Measurements from ENCODE around the gene PSTPIP2. TPM values are rescaled to one million over a fixed set of nuclear protein-coding genes. Genes with fewer than 3 reads are reported as not detected.

PSTPIP2 gene
- total and polyA plus RNA-seq, 2 of the 4 experiments (the other 2 are of a cell fraction), result 10.4 to 12.4 TPM

DNA sequence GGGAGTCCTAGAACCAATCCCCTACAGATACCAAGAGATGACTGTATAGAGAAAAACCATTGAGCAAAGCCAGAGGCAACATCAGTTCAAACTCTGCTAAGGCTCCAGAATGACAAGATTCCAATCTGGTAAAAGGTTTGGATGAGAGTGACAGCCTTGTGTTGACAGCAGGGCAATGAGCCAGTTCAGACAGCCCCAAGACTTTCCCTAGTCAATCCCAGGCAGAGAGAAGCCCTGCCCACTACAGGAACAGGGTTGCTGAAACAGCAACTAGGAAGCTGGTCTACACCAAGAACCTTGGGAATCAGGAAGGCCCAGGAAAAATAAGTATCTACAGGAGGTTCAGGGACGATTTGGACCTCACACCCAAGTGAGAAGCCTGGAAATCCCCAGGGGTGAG lies 3.3 kb downstream of the PSTPIP2 start:
- ATAC-seq (ENCODE audit: low read depth), result no peak
- Histone ChIP-seq H2BK20ac (ENCODE audit: low read depth, low read length) (no peak overlapping the region), H3K56ac (ENCODE audit: extremely low read depth, insufficient read depth, low read length) (no peak overlapping the region), H3K23ac (ENCODE audit: low read depth, low read length) (no peak overlapping the region), H3K4me3 (ENCODE audit: insufficient read depth, low read depth, low read length) (no peak overlapping the region), H2BK120ac (ENCODE audit: low read depth, low read length) (no peak overlapping the region), H2AK9ac (replicated peaks; ENCODE audit: low read depth, low read length, poor library complexity) (no peak overlapping the region), H3K9me1 (ENCODE audit: insufficient read depth, low read length) (peaks cover 6% of the 10 kb centered on the region), H3K14ac (replicated peaks; ENCODE audit: low read depth, low read length) (peak overlapping the region; percentile 51; the same call in 1 of the 2 replicates), H4K91ac (ENCODE audit: insufficient read depth, low read depth, low read length) (peak overlapping the region; percentile 34; the same call in 1 of the 2 replicates), H2BK5ac (ENCODE audit: low read depth, low read length, poor library complexity, severe bottlenecking) (peak overlapping the region; percentile 84), H3K79me1 (ENCODE audit: low read depth in 1 of 2, low read length in 2 of 2) (peaks cover 9 to 49% of the 10 kb centered on the region in 2 experiments), H3K27ac (ENCODE audit: insufficient read depth, low read length) (no peak overlapping the region), H3K9ac (ENCODE audit: low read depth, low read length) (no peak overlapping the region), H3K4me1 (ENCODE audit: control insufficient read depth, insufficient read depth, low read length) (peaks cover 18% of the 10 kb centered on the region), H4K5ac (ENCODE audit: low read depth, low read length) (0 out of 2 replicates have a peak overlapping the region, but pooled peaks have one; percentile 0), H4K20me1 (ENCODE audit: insufficient read depth, low read length) (no peaks in the 10 kb centered on the region; the same call in 1 of the 2 replicates), H3K4me2 (ENCODE audit: low read depth, low read length) (no peak overlapping the region), H2AK5ac (ENCODE audit: low read depth, low read length) (no peak overlapping the region), H4K8ac (ENCODE audit: low read depth in 2 of 2, low read length in 2 of 2) (peak overlapping the region; percentile 24 to 65; a peak in 2 of 4 replicates), H3K36me3 (ENCODE audit: control insufficient read depth, insufficient read depth, low read length) (no peaks in the 10 kb centered on the region), H2BK15ac (ENCODE audit: low read depth, low read length) (peak overlapping the region; percentile 59; the same call in 1 of the 3 replicates), H3K9me3 (ENCODE audit: control insufficient read depth, insufficient read depth, low read length) (no peaks in the 10 kb centered on the region), H3K18ac (ENCODE audit: low read depth, low read length) (peak overlapping the region; percentile 8; the same call in 1 of the 2 replicates), H3K27me3 (ENCODE audit: control insufficient read depth, insufficient read depth, low read length) (no peaks in the 10 kb centered on the region), H3K4ac (ENCODE audit: low read depth, low read length) (peak overlapping the region; percentile 28; the same call in 1 of the 2 replicates), H2AFZ (replicated peaks; ENCODE audit: low read length, poor library complexity) (no peak overlapping the region)
- intact Hi-C loops (cut with micrococcal nuclease), result no loop called here
- TF ChIP-seq, protein P1, sequence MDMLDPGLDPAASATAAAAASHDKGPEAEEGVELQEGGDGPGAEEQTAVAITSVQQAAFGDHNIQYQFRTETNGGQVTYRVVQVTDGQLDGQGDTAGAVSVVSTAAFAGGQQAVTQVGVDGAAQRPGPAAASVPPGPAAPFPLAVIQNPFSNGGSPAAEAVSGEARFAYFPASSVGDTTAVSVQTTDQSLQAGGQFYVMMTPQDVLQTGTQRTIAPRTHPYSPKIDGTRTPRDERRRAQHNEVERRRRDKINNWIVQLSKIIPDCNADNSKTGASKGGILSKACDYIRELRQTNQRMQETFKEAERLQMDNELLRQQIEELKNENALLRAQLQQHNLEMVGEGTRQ (IDR thresholded peaks at IDR 0.05; ENCODE audit: low read depth, low read length), result no peak
- TF ChIP-seq MAFK (IDR thresholded peaks at IDR 0.05; ENCODE audit: low read depth, low read length) (no peak), NFE2L2 (IDR thresholded peaks at IDR 0.05; ENCODE audit: low read depth, low read length) (no peak), MXI1 (IDR thresholded peaks at IDR 0.05; ENCODE audit: borderline replicate concordance, low read depth, low read length) (no peak)
- TF ChIP-seq, protein P2, sequence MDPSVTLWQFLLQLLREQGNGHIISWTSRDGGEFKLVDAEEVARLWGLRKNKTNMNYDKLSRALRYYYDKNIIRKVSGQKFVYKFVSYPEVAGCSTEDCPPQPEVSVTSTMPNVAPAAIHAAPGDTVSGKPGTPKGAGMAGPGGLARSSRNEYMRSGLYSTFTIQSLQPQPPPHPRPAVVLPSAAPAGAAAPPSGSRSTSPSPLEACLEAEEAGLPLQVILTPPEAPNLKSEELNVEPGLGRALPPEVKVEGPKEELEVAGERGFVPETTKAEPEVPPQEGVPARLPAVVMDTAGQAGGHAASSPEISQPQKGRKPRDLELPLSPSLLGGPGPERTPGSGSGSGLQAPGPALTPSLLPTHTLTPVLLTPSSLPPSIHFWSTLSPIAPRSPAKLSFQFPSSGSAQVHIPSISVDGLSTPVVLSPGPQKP (IDR thresholded peaks at IDR 0.05; ENCODE audit: borderline replicate concordance, low read depth, low read length), result no peak
- dilution Hi-C loops (cut with HindIII; ENCODE audit: low sequenced_read_pairs, unreplicated experiment), result no loop called here
- in situ Hi-C loops (cut with MboI; ENCODE audit: low sequenced_read_pairs), result no loop called here
- CTCF ChIA-PET, result no interaction called here
- POLR2A ChIA-PET (ENCODE audit: unreplicated experiment), result no interaction called here
- DNase-seq, result no peak
- no CpG with 5 or more reads among the region's 1 CpG for WGBS, 2 experiments (ENCODE audit: extremely low coverage in 2 of 2, insufficient read length in 1 of 2)
- no TSS peak for BruUV-seq (replicated peaks)

Data from IMR-90 (cell line).